ENCODE measurements around the gene PSMD4. TPM values are rescaled to one million over a fixed set of nuclear protein-coding genes. Genes with fewer than 3 reads are reported as not detected.

The PSMD4 gene
- total RNA-seq, 1 experiment from 2014 or later, result 207 TPM

GRCh38 chr1:151314137-151314875 lies 59.8 kb downstream of the PSMD4 start:
- peaks cover 10 to 11% of the 10 kb centered on the region in 2 experiments for H3K4me1 Mint-ChIP-seq
- H3K27ac Mint-ChIP-seq, result no peak overlapping the region
- no peaks in the 10 kb centered on the region for H3K9me3 Mint-ChIP-seq

More at GRCh38 chr1:151314137-151314875, 59.8 kb downstream of the PSMD4 start:
- no peak for DNase-seq
- Histone ChIP-seq H3K79me1 (ENCODE audit: insufficient read depth, low read depth, low read length, poor library complexity, severe bottlenecking) (no peaks in the 10 kb centered on the region), H4K20me1 (ENCODE audit: control insufficient read depth, insufficient read depth, insufficient read length) (peaks cover 2% of the 10 kb centered on the region), H4K8ac (replicated peaks; ENCODE audit: insufficient read length, low read depth, low read length) (no peak overlapping the region), H3K79me2 (ENCODE audit: insufficient read depth, low read length) (no peaks in the 10 kb centered on the region), H3T11ph (ENCODE audit: low read length) (no peak overlapping the region), H3K4me1 (ENCODE audit: insufficient read depth, low read length) (0 out of 2 replicates have a peak, but pooled peaks cover 5% of the 10 kb centered on the region), H2BK20ac (ENCODE audit: low read depth, low read length, poor library complexity, severe bottlenecking) (no peak overlapping the region), H2BK15ac (ENCODE audit: low read depth, low read length) (no peak overlapping the region), H3K18ac (ENCODE audit: insufficient read length, low read depth, low read length) (no peak overlapping the region), H3K56ac (ENCODE audit: insufficient read length, low read depth, low read length) (no peak overlapping the region), H3K9me3 (ENCODE audit: control insufficient read depth, low read depth, low read length) (no peaks in the 10 kb centered on the region), H2BK5ac (ENCODE audit: insufficient read length, low read length) (no peak overlapping the region), H3K4me2 (ENCODE audit: insufficient read depth, insufficient read length, low read length) (no peak overlapping the region), H3K27me3 (ENCODE audit: insufficient read depth, low read length) (no peaks in the 10 kb centered on the region), H3K23me2 (ENCODE audit: insufficient read length, low read depth, low read length, poor library complexity, severe bottlenecking) (no peaks in the 10 kb centered on the region), H2BK120ac (ENCODE audit: low read depth, low read length, poor library complexity, severe bottlenecking) (no peak overlapping the region), H4K91ac (ENCODE audit: insufficient read length, low read depth, low read length) (no peak overlapping the region), H4K5ac (ENCODE audit: insufficient read length, low read depth, low read length) (no peak overlapping the region), H2BK12ac (ENCODE audit: insufficient read length, low read depth, low read length) (no peak overlapping the region), H2AK5ac (ENCODE audit: insufficient read length, low read length) (no peak overlapping the region), H3K27ac (ENCODE audit: insufficient read length, low read depth, low read length) (no peak overlapping the region), H3K4ac (ENCODE audit: low read depth, low read length) (no peak overlapping the region), H2AFZ (ENCODE audit: low read length) (no peak overlapping the region), H3K23ac (ENCODE audit: insufficient read length, low read depth, low read length) (no peak overlapping the region), H3K14ac (ENCODE audit: insufficient read depth, low read length) (no peak overlapping the region), H3K9ac (ENCODE audit: extremely low read depth, insufficient read length, low read length) (no peak overlapping the region)
- Mint-ChIP-seq H3K4me3 (no peak overlapping the region), H3K27me3 (ENCODE audit: low read depth) (no peaks in the 10 kb centered on the region), H3K36me3 (ENCODE audit: insufficient read depth in 1 of 3, low read depth in 3 of 3) (peaks cover 8 to 48% (median 35%) of the 10 kb centered on the region in 3 experiments)
- TF ChIP-seq CTCF (conservative IDR thresholded peaks at IDR 0.05), result no peak
- WGBS (ENCODE audit: extremely low coverage, insufficient read length, low lambda C conversion rate), result no CpG with 5 or more reads among the region's 3 CpGs

Measured in H9 (cell line).